Measurements from ENCODE around the gene HYAL2. TPM values are rescaled to one million over a fixed set of nuclear protein-coding genes. Genes with fewer than 3 reads are reported as not detected.
A peak's percentile ranks its signal among the peaks of the same experiment; 100 is the strongest.

HYAL2 gene
- total and polyA plus RNA-seq, 9 of the 15 experiments (the other 6 are each of a cell fraction or from before 2014, with no cell fraction given), result 0.36 to 22.7 (median 11.4) TPM; not detected in 1

DNA sequence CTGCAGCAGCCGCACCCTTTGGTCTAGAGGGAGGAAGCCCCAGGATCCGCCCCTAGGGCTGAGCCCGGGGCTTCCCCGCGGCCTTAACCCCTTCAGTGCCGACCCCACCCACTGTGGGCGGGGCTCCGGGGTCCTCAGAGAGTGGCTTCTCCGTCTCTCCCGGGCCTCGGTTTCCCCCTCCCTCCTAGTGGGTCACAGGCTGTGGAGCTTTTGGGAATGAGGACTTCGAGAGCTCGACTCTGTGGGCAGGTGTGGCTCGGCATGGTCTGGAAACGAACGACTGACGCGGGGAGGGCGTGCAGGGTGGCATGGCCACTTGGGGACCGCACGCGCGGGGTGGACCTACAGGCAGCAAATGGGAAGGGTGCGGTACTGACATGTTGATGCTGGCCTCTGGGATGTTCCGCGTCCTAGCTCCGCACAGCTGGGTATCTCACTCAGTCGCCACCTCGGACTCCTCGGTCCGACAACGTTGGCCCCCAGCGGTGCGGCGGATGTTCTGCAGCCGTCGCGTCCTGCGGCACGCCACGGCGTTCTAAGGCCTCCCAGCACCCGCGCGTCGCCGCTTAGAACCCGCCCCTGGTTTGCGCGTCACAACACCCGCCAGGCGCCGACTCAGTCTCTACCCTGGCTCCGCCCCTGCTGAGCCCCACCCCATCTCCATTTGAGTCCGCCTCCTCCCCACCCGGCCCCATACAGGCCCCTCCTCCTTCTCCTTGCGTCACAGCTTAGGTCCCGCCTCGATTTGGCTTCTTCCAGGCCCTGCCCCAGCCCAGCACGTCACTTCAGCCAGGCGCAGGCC lies 23.5 kb downstream of the HYAL2 start, which contains the start of the genes HYAL3 and NAA80 (continued):
- TF ChIP-seq, protein P1, sequence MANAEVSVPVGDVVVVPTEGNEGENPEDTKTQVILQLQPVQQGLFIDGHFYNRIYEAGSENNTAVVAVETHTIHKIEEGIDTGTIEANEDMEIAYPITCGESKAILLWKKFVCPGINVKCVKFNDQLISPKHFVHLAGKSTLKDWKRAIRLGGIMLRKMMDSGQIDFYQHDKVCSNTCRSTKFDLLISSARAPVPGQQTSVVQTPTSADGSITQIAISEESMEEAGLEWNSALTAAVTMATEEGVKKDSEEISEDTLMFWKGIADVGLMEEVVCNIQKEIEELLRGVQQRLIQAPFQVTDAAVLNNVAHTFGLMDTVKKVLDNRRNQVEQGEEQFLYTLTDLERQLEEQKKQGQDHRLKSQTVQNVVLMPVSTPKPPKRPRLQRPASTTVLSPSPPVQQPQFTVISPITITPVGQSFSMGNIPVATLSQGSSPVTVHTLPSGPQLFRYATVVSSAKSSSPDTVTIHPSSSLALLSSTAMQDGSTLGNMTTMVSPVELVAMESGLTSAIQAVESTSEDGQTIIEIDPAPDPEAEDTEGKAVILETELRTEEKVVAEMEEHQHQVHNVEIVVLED (CRISPR knock-in tag; IDR thresholded peaks at IDR 0.05), result peak; percentile 86
- TF ChIP-seq, protein P2, sequence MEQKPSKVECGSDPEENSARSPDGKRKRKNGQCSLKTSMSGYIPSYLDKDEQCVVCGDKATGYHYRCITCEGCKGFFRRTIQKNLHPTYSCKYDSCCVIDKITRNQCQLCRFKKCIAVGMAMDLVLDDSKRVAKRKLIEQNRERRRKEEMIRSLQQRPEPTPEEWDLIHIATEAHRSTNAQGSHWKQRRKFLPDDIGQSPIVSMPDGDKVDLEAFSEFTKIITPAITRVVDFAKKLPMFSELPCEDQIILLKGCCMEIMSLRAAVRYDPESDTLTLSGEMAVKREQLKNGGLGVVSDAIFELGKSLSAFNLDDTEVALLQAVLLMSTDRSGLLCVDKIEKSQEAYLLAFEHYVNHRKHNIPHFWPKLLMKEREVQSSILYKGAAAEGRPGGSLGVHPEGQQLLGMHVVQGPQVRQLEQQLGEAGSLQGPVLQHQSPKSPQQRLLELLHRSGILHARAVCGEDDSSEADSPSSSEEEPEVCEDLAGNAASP (IDR thresholded peaks at IDR 0.05), result no peak
- TF ChIP-seq SLC30A9 (CRISPR knock-in tag; IDR thresholded peaks at IDR 0.05), result no peak
- peak; percentile 21 for TF ChIP-seq TBP (optimal IDR thresholded peaks at IDR 0.05; ENCODE audit: low read depth, low read length)
- no peak; the same call in 1 of the 2 replicates for TF ChIP-seq MECOM (CRISPR knock-in tag; IDR thresholded peaks at IDR 0.05)
- TF ChIP-seq ARID1B (IDR thresholded peaks at IDR 0.05), result peak; percentile 13; the same call in 1 of the 2 replicates
- TF ChIP-seq, protein P3, sequence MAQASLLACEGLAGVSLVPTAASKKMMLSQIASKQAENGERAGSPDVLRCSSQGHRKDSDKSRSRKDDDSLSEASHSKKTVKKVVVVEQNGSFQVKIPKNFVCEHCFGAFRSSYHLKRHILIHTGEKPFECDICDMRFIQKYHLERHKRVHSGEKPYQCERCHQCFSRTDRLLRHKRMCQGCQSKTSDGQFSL (CRISPR knock-in tag; IDR thresholded peaks at IDR 0.05), result no peak
- TF ChIP-seq, protein P3 (tag; IDR thresholded peaks at IDR 0.05), result no peak
- TF ChIP-seq RFX5 (IDR thresholded peaks at IDR 0.05; ENCODE audit: low read depth, low read length), result no peak
- peak; percentile 36; the same call in 1 of the 2 replicates for TF ChIP-seq ATF1 (CRISPR knock-in tag; IDR thresholded peaks at IDR 0.05)
- TF ChIP-seq ATF1 (tag; IDR thresholded peaks at IDR 0.05), result peak; percentile 88
- no peak for TF ChIP-seq ZNF445 (CRISPR knock-in tag; IDR thresholded peaks at IDR 0.05; ENCODE audit: low read depth)
- peak; percentile 58; the same call in 1 of the 2 replicates for TF ChIP-seq ZNF24 (IDR thresholded peaks at IDR 0.05)
- peak in 1 of 2 experiments; percentile 86; a peak in 2 of 4 replicates for TF ChIP-seq HDAC1 (IDR thresholded peaks at IDR 0.05)
- TF ChIP-seq CXXC5 (CRISPR knock-in tag; IDR thresholded peaks at IDR 0.05), result peak; percentile 88; the same call in 1 of the 2 replicates
- TF ChIP-seq RFX7 (CRISPR knock-in tag; IDR thresholded peaks at IDR 0.05), result no peak
- TF ChIP-seq, protein P4, sequence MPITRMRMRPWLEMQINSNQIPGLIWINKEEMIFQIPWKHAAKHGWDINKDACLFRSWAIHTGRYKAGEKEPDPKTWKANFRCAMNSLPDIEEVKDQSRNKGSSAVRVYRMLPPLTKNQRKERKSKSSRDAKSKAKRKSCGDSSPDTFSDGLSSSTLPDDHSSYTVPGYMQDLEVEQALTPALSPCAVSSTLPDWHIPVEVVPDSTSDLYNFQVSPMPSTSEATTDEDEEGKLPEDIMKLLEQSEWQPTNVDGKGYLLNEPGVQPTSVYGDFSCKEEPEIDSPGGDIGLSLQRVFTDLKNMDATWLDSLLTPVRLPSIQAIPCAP (CRISPR knock-in tag; IDR thresholded peaks at IDR 0.05; ENCODE audit: borderline replicate concordance), result no peak
- peak; percentile 64 for TF ChIP-seq CTBP1 (IDR thresholded peaks at IDR 0.05; ENCODE audit: borderline replicate concordance)
- no peak for TF ChIP-seq ZFP1 (CRISPR knock-in tag; IDR thresholded peaks at IDR 0.05)
- TF ChIP-seq MTA1 (IDR thresholded peaks at IDR 0.05; ENCODE audit: borderline replicate concordance), result peak; percentile 62
- peak; percentile 39; the same call in 1 of the 2 replicates for TF ChIP-seq KLF1 (tag; IDR thresholded peaks at IDR 0.05)
- TF ChIP-seq DPF2 (IDR thresholded peaks at IDR 0.05), result 0 out of 2 replicates have a peak, but pooled peaks have one; percentile 17
- TF ChIP-seq FOXA3 (CRISPR knock-in tag; conservative IDR thresholded peaks at IDR 0.05 in 1 of 2, IDR thresholded peaks at IDR 0.05 in 1 of 2), result peak in 1 of 2 experiments; percentile 39; a peak in 1 of 4 replicates
- TF ChIP-seq EZH2 (IDR thresholded peaks at IDR 0.05; ENCODE audit: borderline replicate concordance, low read depth, low read length), result no peak
- TF ChIP-seq XRCC4 (IDR thresholded peaks at IDR 0.05; ENCODE audit: extremely low read depth, insufficient read depth, insufficient read length), result no peak
- TF ChIP-seq FOXP1 (CRISPR knock-in tag; IDR thresholded peaks at IDR 0.05), result 0 out of 2 replicates have a peak, but pooled peaks have one; percentile 42
